SK-N-SH (cell line): ENCODE measurements around the gene WNK2. TPM values are rescaled to one million over a fixed set of nuclear protein-coding genes. Genes with fewer than 3 reads are reported as not detected.

ENCODE experiments used
- CTCF ChIA-PET: fragments of 300-600, 350-600 bp; formaldehyde crosslinking; extraction: SDS; loops from one replicate; lab custom pipeline; 2021; lab: Yijun Ruan, JAX
- POLR2A ChIA-PET: fragments of 350-600 bp; sonication (Branson Sonifier 250); formaldehyde crosslinking; extraction: SDS; loops from one replicate; lab custom pipeline; 2020; ENCODE audit warnings: antibody characterized with exemption, inconsistent platforms; lab: Yijun Ruan, JAX
- DNase-seq: peaks from one replicate; pipeline ENCODE4 v3.0.0; 2012
- H2AFZ ChIP-seq: fragments of 200-600 bp; sonication (generic); 2 replicates; pipeline ENCODE4 v1.8.1; 2016; ENCODE audit warnings: antibody characterized with exemption, mild to moderate bottlenecking, low read depth
- H3F3A ChIP-seq: fragments of 200-600 bp; sonication (generic); replicated peaks from 2 replicates; pipeline ENCODE3; 2016; ENCODE audit warnings: antibody characterized with exemption, mild to moderate bottlenecking; ENCODE audit not compliant: insufficient read depth
- H3K27ac ChIP-seq, 2 experiments: fragments of 200-500 bp in 1 of 2; fragments of 200-600 bp in 1 of 2; sonication (Bioruptor generic) in 1 of 2; sonication (generic), shearing (Covaris generic) in 1 of 2; 2 replicates each; pipeline versions ENCODE4 v1.5.1 to v1.6.1; 2014 to 2016; ENCODE audit warnings: low read depth in 2 of 2, inconsistent platforms in 1 of 2, low read length in 1 of 2, mild to moderate bottlenecking in 1 of 2, mixed read lengths in 1 of 2
- H3K27me3 ChIP-seq: fragments of 200-600 bp; sonication (generic), shearing (Covaris generic); 2 replicates; pipeline ENCODE4 v1.6.1; 2016; ENCODE audit warnings: mixed run types; ENCODE audit not compliant: insufficient read depth
- H3K36me3 ChIP-seq, 2 experiments: fragments of 200-500 bp in 1 of 2; fragments of 200-600 bp in 1 of 2; sonication (Bioruptor generic) in 1 of 2; sonication (generic) in 1 of 2; replicated peaks in 1 of 2; 2 replicates each; pipeline versions ENCODE3 to v1.5.1; 2014 to 2016; ENCODE audit warnings: low read length in 1 of 2, mild to moderate bottlenecking in 1 of 2; ENCODE audit not compliant: insufficient read depth in 2 of 2, control insufficient read depth in 1 of 2
- H3K4me1 ChIP-seq, 2 experiments: fragments of 200-500 bp in 1 of 2; fragments of 200-600 bp in 1 of 2; sonication (Bioruptor generic) in 1 of 2; sonication (generic), shearing (Covaris generic) in 1 of 2; 2 replicates each; pipeline versions ENCODE4 v1.5.1 to v1.6.1; 2014 to 2016; ENCODE audit warnings: low read depth in 1 of 2, low read length in 1 of 2, mixed run types in 1 of 2; ENCODE audit not compliant: insufficient read depth in 2 of 2, control insufficient read depth in 1 of 2
- H3K4me2 ChIP-seq: fragments of 200-600 bp; sonication (generic), shearing (Covaris generic); 2 replicates; pipeline ENCODE4 v1.6.1; 2017; ENCODE audit warnings: mixed run types
- H3K4me3 ChIP-seq, 2 experiments: fragments of 200-500 bp in 1 of 2; fragments of 200-600 bp in 1 of 2; sonication (Bioruptor generic) in 1 of 2; sonication (generic), shearing (Covaris generic) in 1 of 2; 2 replicates each; pipeline versions ENCODE4 v1.5.1 to v1.8.1; 2014 to 2016; ENCODE audit warnings: low read depth in 2 of 2, inconsistent platforms in 1 of 2, low read length in 1 of 2, mild to moderate bottlenecking in 1 of 2, mixed read lengths in 1 of 2, moderate library complexity in 1 of 2
- H3K79me2 ChIP-seq: fragments of 200-600 bp; sonication (generic); 2 replicates; pipeline ENCODE4 v1.8.1; 2017; ENCODE audit warnings: mild to moderate bottlenecking; ENCODE audit not compliant: insufficient read depth
- H3K9ac ChIP-seq: fragments of 200-600 bp; sonication (generic); 2 replicates; pipeline ENCODE4 v1.6.1; 2017; ENCODE audit warnings: mixed run types
- H3K9me2 ChIP-seq: fragments of 200-600 bp; sonication (generic); 2 replicates; pipeline ENCODE4 v1.6.1; 2017; ENCODE audit warnings: mixed run types
- H3K9me3 ChIP-seq: fragments of 200-600 bp; sonication (generic); 2 replicates; pipeline ENCODE4 v1.6.1; 2017; ENCODE audit warnings: mixed run types, mild to moderate bottlenecking, moderate library complexity
- H4K20me1 ChIP-seq: fragments of 200-600 bp; sonication (generic); 2 replicates; pipeline ENCODE4 v1.6.1; 2017; ENCODE audit warnings: mild to moderate bottlenecking, mixed run types; ENCODE audit not compliant: insufficient read depth
- ELF1 ChIP-seq: IDR thresholded peaks from 2 replicates; pipeline ENCODE4 v1.4.0; 2012
- EP300 ChIP-seq, 2 experiments: IDR thresholded peaks; 2 replicates each; pipeline versions ENCODE4 v1.4.0 to v1.6.1; 2012; ENCODE audit warnings: borderline replicate concordance in 1 of 2, low read depth in 1 of 2, low read length in 1 of 2
- FOSL2 ChIP-seq: IDR thresholded peaks from 2 replicates; pipeline ENCODE4 v1.4.0; 2012; ENCODE audit warnings: low read depth, mild to moderate bottlenecking, moderate library complexity, borderline replicate concordance
- FOXJ3 ChIP-seq: sonication (generic); formaldehyde crosslinking; IDR thresholded peaks from 2 replicates; pipeline ENCODE4 v1.5.1; 2020; ENCODE audit warnings: mild to moderate bottlenecking, missing genetic modification reagents
- GABPA ChIP-seq: IDR thresholded peaks from 2 replicates; pipeline ENCODE4 v1.4.0; 2012; ENCODE audit warnings: low read depth, mild to moderate bottlenecking
- JUND ChIP-seq: IDR thresholded peaks from 2 replicates; pipeline ENCODE4 v1.4.0; 2012
- MEF2A ChIP-seq: IDR thresholded peaks from 2 replicates; pipeline ENCODE4 v1.4.0; 2012; ENCODE audit warnings: low read depth, borderline replicate concordance
- NRF1 ChIP-seq: IDR thresholded peaks from 2 replicates; pipeline ENCODE4 v1.6.1; 2012; ENCODE audit warnings: low read depth, mild to moderate bottlenecking, low read length
- RAD21 ChIP-seq: IDR thresholded peaks from 2 replicates; pipeline ENCODE4 v1.6.1; 2012; ENCODE audit warnings: mild to moderate bottlenecking, low read length
- RXRA ChIP-seq: IDR thresholded peaks from 2 replicates; pipeline ENCODE4 v1.4.0; 2012; ENCODE audit warnings: low read depth, mild to moderate bottlenecking, borderline replicate concordance
- SIN3A ChIP-seq: IDR thresholded peaks from 2 replicates; pipeline ENCODE4 v1.6.1; 2012; ENCODE audit warnings: low read depth, mild to moderate bottlenecking, low read length, moderate library complexity, borderline replicate concordance
- SMC3 ChIP-seq: IDR thresholded peaks from 2 replicates; pipeline ENCODE4 v1.6.1; 2012; ENCODE audit warnings: low read depth, low read length, improper control_type of control experiment
- WGBS: methylation state at CpG from one replicate; pipeline ENCODE4 v1.1.6; 2017; ENCODE audit warnings: low lambda C conversion rate; 5-methylcytosine and 5-hydroxymethylcytosine counted together
- polyA plus RNA-seq, 3 experiments: library from polyadenylated mRNA; depleted of rRNA; stranded (reverse); fragments of >200 nt; gene quantifications; 2 replicates each; pipeline ENCODE4 v1.2.3, GENCODE V29; 2012
- TF ChIP-seq, protein P1 (sequence below): IDR thresholded peaks from 2 replicates; pipeline ENCODE4; 2012
- TF ChIP-seq, protein P2 (sequence below): IDR thresholded peaks from 2 replicates; pipeline ENCODE4 v1.4.0; 2012; ENCODE audit warnings: low read depth
- TF ChIP-seq, protein P3 (sequence below): IDR thresholded peaks from 2 replicates; pipeline ENCODE4 v1.6.1; 2012; ENCODE audit warnings: mild to moderate bottlenecking, low read depth, low read length, moderate library complexity
- TF ChIP-seq, protein P4 (sequence below): fragments of 150-350 bp; IDR thresholded peaks from 2 replicates; pipeline ENCODE4 v1.6.1; 2016; ENCODE audit warnings: mild to moderate bottlenecking, low read depth, low read length
- TF ChIP-seq, protein P5 (sequence below): IDR thresholded peaks from 2 replicates; pipeline ENCODE4 v1.4.0; 2012; ENCODE audit warnings: low read depth, borderline replicate concordance

Gene WNK2
- polyA plus RNA-seq, 1 of the 3 experiments (the other 2 are of a cell fraction): 0.12 TPM

DNA sequence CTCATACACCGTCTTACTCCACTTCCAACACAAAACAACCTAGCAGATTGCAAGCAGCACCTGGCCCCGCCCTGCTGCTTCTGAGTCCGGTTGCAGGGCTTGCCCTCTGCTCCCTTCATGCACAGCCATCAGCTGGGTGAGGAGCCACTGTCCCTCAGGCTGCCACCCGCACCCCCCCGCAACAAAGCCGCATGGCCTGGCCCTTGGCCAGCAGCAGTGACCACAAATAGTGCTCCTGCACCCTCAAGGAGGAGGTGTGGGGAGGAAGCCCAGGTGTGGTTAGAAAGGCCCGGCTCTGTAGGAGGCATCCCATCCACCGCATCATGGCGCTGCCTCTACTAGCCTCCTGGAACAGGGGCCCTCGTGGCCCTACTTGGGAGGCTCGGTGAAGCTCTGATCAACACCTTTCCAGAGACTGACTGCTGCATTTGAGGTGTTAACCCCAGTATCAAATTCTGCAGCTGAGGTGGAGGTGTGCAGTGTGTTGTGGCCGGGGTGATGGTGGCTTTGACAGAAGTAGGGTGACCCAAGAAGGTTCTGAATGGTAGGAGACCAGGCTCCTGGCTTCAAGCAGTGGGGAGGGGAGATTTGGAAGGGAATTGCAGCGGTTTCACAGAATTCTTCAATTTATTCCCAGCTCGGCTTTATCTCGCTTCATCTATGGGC lies 52.7 kb downstream of the WNK2 start:
- Histone ChIP-seq H3K79me2 (no peaks in the 10 kb centered on the region), H3K4me2 (no peak overlapping the region), H3F3A (no peaks in the 10 kb centered on the region), H3K9me3 (no peaks in the 10 kb centered on the region), H3K4me1 (peaks cover 0 to 38% of the 10 kb centered on the region in 2 experiments; a peak in 1 of 4 replicates), H4K20me1 (no peaks in the 10 kb centered on the region), H3K36me3 (no peaks in the 10 kb centered on the region), H3K27ac (no peak overlapping the region; a peak in 1 of 4 replicates), H3K9me2 (no peaks in the 10 kb centered on the region), H3K9ac (no peak overlapping the region), H3K4me3 (no peak overlapping the region), H3K27me3 (no peaks in the 10 kb centered on the region), H2AFZ (no peak overlapping the region)
- no peak for DNase-seq
- ChIA-PET CTCF (interaction anchor here (1.5 to 1.6 kb wide), 2 partner anchors 51 to 68 kb away, joined by 4 to 6 read pairs; no protein-coding TSS in a partner anchor), POLR2A (no interaction called here)
- WGBS: 76% methylated on average over 13 of the region's 15 CpGs
- TF ChIP-seq GABPA: no peak
- no peak for TF ChIP-seq FOSL2
- TF ChIP-seq, protein P1, sequence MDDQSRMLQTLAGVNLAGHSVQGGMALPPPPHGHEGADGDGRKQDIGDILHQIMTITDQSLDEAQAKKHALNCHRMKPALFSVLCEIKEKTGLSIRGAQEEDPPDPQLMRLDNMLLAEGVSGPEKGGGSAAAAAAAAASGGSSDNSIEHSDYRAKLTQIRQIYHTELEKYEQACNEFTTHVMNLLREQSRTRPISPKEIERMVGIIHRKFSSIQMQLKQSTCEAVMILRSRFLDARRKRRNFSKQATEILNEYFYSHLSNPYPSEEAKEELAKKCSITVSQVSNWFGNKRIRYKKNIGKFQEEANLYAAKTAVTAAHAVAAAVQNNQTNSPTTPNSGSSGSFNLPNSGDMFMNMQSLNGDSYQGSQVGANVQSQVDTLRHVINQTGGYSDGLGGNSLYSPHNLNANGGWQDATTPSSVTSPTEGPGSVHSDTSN: no peak
- TF ChIP-seq, protein P2, sequence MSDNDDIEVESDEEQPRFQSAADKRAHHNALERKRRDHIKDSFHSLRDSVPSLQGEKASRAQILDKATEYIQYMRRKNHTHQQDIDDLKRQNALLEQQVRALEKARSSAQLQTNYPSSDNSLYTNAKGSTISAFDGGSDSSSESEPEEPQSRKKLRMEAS: no peak
- TF ChIP-seq SIN3A: no peak
- no peak for TF ChIP-seq MEF2A
- TF ChIP-seq, protein P3, sequence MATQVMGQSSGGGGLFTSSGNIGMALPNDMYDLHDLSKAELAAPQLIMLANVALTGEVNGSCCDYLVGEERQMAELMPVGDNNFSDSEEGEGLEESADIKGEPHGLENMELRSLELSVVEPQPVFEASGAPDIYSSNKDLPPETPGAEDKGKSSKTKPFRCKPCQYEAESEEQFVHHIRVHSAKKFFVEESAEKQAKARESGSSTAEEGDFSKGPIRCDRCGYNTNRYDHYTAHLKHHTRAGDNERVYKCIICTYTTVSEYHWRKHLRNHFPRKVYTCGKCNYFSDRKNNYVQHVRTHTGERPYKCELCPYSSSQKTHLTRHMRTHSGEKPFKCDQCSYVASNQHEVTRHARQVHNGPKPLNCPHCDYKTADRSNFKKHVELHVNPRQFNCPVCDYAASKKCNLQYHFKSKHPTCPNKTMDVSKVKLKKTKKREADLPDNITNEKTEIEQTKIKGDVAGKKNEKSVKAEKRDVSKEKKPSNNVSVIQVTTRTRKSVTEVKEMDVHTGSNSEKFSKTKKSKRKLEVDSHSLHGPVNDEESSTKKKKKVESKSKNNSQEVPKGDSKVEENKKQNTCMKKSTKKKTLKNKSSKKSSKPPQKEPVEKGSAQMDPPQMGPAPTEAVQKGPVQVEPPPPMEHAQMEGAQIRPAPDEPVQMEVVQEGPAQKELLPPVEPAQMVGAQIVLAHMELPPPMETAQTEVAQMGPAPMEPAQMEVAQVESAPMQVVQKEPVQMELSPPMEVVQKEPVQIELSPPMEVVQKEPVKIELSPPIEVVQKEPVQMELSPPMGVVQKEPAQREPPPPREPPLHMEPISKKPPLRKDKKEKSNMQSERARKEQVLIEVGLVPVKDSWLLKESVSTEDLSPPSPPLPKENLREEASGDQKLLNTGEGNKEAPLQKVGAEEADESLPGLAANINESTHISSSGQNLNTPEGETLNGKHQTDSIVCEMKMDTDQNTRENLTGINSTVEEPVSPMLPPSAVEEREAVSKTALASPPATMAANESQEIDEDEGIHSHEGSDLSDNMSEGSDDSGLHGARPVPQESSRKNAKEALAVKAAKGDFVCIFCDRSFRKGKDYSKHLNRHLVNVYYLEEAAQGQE: no peak
- no peak for TF ChIP-seq ELF1
- TF ChIP-seq RAD21: no peak
- no peak for TF ChIP-seq FOXJ3 (CRISPR knock-in tag)
- TF ChIP-seq JUND: no peak
- no peak for TF ChIP-seq SMC3

DNA sequence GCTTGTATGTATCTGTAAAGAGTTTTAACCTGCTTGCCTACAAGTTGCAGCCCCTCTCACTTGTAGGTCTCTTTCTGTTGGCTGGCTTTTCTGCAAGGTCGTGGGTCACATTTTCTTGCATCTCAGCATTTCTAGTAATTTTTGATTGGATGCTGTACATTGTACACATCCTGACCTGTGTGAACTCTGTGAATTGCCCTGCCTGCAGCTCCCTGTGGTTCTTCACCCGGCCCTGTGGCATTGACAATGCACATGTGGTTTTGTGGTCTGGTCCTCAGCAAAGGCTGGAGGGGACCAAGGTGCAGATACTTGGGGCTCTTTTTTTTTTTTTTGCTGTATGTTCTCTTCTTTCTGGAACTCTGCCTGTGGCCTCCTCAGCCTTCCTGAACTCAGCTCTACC lies 53.6 kb downstream of the WNK2 start:
- Histone ChIP-seq H3K27me3 (no peaks in the 10 kb centered on the region), H3K79me2 (no peaks in the 10 kb centered on the region), H3K27ac (no peak overlapping the region), H3F3A (no peaks in the 10 kb centered on the region), H3K9me2 (no peaks in the 10 kb centered on the region), H3K4me1 (peaks cover 0 to 39% of the 10 kb centered on the region in 2 experiments; a peak in 1 of 4 replicates), H3K9ac (no peak overlapping the region), H4K20me1 (no peaks in the 10 kb centered on the region), H3K36me3 (no peaks in the 10 kb centered on the region), H3K9me3 (no peaks in the 10 kb centered on the region), H3K4me3 (no peak overlapping the region), H2AFZ (no peak overlapping the region), H3K4me2 (no peak overlapping the region)
- TF ChIP-seq RAD21 (no peak), EP300 (IDR thresholded peaks at IDR 0.05; ENCODE audit: borderline replicate concordance in 1 of 2, low read depth in 1 of 2, low read length in 1 of 2) (no peak), ELF1 (no peak), MEF2A (no peak), SMC3 (no peak), RXRA (no peak), NRF1 (no peak), FOSL2 (no peak)
- TF ChIP-seq, protein P4, sequence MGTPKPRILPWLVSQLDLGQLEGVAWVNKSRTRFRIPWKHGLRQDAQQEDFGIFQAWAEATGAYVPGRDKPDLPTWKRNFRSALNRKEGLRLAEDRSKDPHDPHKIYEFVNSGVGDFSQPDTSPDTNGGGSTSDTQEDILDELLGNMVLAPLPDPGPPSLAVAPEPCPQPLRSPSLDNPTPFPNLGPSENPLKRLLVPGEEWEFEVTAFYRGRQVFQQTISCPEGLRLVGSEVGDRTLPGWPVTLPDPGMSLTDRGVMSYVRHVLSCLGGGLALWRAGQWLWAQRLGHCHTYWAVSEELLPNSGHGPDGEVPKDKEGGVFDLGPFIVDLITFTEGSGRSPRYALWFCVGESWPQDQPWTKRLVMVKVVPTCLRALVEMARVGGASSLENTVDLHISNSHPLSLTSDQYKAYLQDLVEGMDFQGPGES: no peak
- TF ChIP-seq, protein P5, sequence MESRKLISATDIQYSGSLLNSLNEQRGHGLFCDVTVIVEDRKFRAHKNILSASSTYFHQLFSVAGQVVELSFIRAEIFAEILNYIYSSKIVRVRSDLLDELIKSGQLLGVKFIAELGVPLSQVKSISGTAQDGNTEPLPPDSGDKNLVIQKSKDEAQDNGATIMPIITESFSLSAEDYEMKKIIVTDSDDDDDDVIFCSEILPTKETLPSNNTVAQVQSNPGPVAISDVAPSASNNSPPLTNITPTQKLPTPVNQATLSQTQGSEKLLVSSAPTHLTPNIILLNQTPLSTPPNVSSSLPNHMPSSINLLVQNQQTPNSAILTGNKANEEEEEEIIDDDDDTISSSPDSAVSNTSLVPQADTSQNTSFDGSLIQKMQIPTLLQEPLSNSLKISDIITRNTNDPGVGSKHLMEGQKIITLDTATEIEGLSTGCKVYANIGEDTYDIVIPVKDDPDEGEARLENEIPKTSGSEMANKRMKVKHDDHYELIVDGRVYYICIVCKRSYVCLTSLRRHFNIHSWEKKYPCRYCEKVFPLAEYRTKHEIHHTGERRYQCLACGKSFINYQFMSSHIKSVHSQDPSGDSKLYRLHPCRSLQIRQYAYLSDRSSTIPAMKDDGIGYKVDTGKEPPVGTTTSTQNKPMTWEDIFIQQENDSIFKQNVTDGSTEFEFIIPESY: no peak
- WGBS: 43% methylated on average over 2 of the region's 2 CpGs
- CTCF ChIA-PET: no interaction called here
- POLR2A ChIA-PET: no interaction called here
- no peak for DNase-seq
